Suppressor macrophage (primary cell): ENCODE data around the gene CAPNS1.
"Not testable (repeated sequence)": the region's sequence is repeated elsewhere in the genome, so short reads cannot be mapped to it uniquely, and the experiment has no call there.

Source experiments
- DNase-seq, 4 experiments: peaks; one replicate each; pipeline ENCODE4 v3.0.0-alpha.2; 2020 to 2022

The CAPNS1 gene

GRCh38 chr19:36114721-36115452 is 25.0 kb upstream of the CAPNS1 start, which contains the start of gene POLR2I:
POLR2I (minus strand) TSS chr19:36114875; CDS start chr19:36114856, 19 bp downstream.
- peak; percentile 99 to 100 (median 100) for DNase-seq

DNA sequence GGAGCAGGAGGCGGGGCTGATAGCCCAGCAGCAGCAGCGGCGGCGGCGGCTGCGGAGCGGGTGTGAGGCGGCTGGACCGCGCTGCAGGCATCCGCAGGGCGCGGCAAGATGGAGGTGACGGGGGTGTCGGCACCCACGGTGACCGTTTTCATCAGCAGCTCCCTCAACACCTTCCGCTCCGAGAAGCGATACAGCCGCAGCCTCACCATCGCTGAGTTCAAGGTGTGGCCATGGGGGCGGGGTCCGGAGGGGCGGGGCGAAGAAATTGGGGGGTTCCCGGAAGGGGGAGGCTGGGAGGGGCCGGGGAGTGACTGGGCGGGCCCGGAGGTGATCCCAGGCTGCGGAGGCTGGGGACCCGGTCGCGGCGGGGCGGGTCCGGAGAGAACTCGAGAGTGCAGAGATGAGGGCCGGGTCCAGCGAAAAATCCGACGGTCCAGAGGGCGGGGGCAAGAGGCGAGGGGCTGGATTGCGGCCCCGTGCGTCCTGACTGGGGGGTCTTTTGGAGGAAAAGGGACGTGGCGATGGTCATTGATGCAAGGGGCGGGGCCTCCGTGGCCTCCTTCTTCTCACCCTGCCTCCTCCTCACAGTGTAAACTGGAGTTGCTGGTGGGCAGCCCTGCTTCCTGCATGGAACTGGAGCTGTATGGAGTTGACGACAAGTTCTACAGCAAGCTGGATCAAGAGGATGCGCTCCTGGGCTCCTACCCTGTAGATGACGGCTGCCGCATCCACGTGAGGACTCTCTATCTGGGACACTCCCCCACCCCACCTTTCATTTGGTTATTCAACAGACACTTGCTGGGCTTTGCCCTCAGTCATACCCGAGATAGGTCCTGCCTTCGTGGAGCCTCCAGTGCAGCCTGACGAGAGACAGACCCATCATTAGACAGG is 24.2 kb upstream of the CAPNS1 start, which contains the start of gene TBCB:
TSS of gene TBCB (plus strand) at position 16 of the 891 bp plus-strand sequence. CDS start at position 109, 93 bp downstream.
- DNase-seq: peak in 3 of 4 experiments; percentile 71 to 90 (median 89)

DNA sequence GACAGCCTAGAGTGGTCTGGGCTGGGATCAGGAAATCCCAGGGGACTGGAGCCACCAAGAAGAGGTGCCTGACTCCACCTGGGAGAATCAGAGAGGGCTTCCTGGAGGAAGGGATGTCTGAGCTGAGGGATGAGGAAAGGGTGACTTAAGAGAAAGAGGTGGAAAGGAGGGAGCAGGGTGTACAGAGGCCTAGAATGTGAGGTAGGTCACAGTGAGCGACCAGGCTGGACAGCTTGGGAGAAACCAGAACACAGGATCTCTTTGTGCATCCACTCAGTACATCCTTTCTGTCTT is 23.6 kb upstream of the CAPNS1 start:
- DNase-seq: no peak

GRCh38 chr19:36120092-36120983 is 19.5 kb upstream of the CAPNS1 start:
- DNase-seq: no peak

DNA sequence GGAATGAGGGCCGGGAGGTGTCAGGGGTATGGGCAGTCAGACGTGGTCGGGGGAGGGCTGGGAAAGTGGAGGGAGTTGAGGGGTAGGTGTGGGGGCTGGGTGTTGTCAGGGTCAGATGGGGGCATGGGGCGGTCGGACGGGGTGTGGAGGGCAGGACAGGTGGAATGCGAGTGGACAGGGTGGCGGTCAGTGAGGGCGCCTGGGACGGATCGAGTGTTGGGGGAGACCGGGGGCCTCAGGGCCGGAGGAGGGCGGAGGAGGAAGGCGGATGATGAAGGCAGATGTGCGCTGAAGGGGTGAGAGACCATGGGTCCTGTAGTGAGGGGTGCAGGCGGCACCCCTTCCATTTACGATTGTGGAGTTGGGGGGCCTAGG is 18.9 kb upstream of the CAPNS1 start:
- no peak for DNase-seq

DNA sequence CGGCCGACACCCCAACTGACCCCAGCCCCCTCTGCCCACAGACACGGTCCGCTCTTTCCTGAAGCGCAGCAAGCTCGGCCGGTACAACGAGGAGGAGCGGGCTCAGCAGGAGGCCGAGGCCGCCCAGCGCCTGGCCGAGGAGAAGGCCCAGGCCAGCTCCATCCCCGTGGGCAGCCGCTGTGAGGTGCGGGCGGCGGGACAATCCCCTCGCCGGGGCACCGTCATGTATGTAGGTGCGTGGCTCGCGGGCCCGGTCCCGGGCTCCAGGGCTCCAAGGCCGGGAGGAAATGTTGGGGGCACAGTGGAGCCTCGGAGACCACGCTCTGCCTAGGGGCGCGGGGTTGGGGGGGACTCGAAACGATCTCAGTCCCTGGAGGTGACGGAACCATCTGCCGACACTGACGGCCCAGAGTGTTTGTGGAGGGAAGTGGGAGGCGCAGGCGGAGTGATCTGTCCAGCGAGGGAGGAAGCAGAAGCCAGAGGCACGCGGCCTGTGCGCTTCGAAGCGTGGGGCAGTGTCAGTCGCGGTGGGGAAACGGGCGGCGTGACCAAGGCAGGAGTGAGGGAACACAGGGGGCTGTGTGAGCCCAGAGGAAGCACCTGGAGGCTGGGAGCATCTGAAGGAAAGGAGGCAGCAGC is 18.3 kb upstream of the CAPNS1 start:
- no peak for DNase-seq

- DNase-seq: no peak
These were observed 14.3 kb upstream of the CAPNS1 start for GRCh38 chr19:36125557-36125956.

DNA sequence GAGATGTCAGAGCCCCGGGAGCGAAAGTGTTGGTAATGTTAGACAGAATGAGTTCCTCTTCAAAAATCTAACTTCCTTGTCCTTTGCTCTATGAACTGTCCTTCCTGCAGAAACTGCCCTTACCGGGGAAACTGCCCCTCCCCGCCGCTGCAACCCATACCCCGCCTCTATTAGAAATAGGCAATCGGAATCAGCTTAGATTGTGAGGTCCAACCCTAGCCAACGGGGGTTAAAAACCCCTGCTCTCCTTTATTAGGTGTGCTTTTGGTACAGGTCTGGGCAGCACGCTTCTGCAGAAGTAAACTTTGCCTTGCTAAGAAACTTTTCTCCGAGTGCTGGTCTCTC is 11.5 kb upstream of the CAPNS1 start:
- DNase-seq: peak in 3 of 4 experiments; percentile 66 to 77 (median 74)

DNA sequence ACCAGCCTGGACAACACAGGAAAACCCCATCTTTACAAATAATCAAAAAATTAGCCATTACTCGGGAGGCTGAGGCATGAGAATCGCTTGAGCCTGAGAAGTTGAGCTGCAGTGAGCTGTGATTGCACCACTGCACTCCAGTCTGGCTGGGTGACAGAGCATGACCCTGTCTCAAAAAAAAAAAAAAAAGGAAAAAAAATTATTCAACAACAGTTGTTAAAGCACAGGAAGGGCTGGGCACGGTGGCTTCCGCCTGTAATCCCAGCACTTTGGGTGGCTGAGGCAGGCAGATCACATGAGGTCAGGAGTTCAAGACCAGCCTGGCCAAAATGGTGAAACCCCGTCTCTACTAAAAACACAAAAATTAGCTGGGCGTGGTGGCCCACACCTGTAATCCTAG is 8.6 kb upstream of the CAPNS1 start:
- peak; percentile 61 to 81 (median 81) for DNase-seq

DNA sequence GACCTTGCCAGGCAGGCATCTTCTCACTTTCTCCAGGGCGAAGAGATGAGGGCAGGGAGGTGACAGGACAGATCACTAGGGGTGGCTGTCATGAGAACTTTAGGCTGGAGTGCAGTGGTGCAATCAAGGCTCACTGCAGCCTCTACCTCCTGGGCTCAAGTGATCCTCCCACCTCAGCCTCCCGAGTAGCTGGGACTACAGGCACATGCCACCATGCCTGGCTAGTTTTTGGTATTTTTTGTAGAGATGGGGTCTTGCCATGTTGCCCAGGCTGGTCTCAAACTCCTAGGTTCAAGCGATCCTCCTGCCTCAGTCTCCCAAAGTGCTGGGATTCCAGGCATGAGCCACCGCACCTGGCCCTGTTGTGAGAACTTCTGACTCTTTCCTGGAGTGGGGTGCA is 5.0 kb upstream of the CAPNS1 start:
- not testable (repeated sequence) for DNase-seq

DNA sequence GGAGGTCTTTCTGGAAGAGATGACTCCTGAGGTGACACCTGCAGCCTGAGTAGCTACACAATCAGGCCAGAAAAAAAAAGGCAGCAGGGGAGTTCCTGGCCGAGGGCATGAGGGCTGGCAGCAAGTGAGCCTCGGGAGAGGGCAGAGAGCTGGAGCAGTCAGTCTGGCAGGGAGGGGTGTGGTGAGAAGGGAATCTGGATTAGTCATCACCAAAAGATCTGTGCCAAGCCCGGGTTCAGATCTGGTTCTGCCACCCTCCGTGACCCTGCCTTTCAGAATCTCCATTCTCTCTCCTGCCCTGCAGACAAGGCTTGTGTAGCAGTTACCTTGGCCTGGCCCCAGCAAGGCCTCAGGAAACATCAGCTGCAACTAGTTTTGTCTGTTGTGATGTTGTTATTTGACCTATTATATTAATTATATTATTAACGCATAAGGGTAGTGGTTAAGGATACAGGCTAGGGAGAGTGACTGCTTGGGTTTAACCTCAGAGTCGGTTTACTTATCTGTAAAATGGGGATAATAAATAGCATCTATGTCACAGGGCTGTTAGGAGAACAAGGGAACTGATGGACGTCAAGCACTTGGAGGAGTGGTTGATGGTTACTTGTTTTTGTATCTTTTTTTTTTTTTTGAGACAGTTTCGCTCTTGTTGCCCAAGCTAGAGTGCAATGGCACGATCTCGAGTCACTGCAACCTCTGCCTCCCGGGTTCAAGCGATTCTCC is 2.7 kb upstream of the CAPNS1 start:
- peak in 3 of 4 experiments; percentile 28 to 39 (median 28) for DNase-seq

- DNase-seq: no peak
These were observed 770 bp upstream of the CAPNS1 start for GRCh38 chr19:36139120-36139472.

DNA sequence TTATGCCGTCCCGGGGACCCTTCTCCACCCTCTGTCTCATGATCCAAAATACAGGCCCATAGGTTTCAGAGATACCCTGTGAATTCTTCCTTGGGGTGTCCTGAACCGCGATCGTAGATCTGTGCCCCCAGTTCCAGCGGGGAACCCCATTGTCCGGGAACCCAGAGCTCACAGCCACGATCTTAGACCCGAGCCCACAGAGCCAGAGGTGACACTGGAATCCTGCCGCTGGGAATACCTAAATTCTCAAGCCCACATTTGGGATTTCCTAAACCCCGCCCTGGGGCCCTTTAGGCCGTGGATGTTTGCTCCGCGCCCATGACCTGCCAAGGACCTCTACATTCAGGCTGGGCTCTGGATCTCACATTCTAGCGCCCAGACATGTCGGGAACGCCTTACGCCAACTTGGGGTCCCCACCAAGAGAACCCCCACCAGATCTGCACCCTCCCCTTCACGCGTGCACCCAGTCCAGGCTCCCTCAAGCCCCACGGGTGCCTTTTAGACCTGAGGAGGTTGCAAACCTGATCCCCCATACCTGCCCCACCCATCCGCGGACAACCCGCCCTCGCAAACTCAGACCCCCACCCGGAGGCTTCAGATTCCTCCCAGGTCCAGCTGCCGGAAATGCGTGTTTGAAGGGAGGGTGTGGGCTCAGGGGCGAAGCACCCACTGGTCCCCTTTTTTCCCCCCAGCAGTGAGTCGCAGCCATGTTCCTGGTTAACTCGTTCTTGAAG is 605 bp downstream of the CAPNS1 start:
- DNase-seq: peak; percentile 17 to 44 (median 38)

GRCh38 chr19:36141039-36141927 is 1.4 kb downstream of the CAPNS1 start:
- peak; percentile 85 to 93 (median 90) for DNase-seq

GRCh38 chr19:36142046-36142445 is 2.2 kb downstream of the CAPNS1 start:
- no peak for DNase-seq

GRCh38 chr19:36142496-36142895 is 2.6 kb downstream of the CAPNS1 start:
- no peak for DNase-seq

GRCh38 chr19:36144624-36145023 is 4.8 kb downstream of the CAPNS1 start:
- DNase-seq: no peak

- DNase-seq: no peak
These were observed 10.0 kb downstream of the CAPNS1 start for GRCh38 chr19:36149673-36150406.

GRCh38 chr19:36150586-36150985 is 10.7 kb downstream of the CAPNS1 start:
- DNase-seq: no peak
